Lower leg skin (tissue), 3 donors: Measurements from ENCODE around the gene ZNF528.

Experiments used
- POLR2A ChIP-seq, 2 donors: fragments of 450-650 bp; IDR thresholded peaks; one replicate each; pipeline ENCODE4 v1.6.1; 2016 to 2017; ENCODE audit warnings: antibody characterized with exemption in 2 of 2, mild to moderate bottlenecking in 1 of 2, moderate library complexity in 1 of 2
- TF ChIP-seq, protein P1 (sequence below), 3 donors: fragments of 450-650 bp; IDR thresholded peaks; one replicate each; pipeline ENCODE4 v1.5.1; 2016; ENCODE audit warnings: antibody characterized with exemption in 3 of 3, mild to moderate bottlenecking in 3 of 3, moderate library complexity in 2 of 3

DNA sequence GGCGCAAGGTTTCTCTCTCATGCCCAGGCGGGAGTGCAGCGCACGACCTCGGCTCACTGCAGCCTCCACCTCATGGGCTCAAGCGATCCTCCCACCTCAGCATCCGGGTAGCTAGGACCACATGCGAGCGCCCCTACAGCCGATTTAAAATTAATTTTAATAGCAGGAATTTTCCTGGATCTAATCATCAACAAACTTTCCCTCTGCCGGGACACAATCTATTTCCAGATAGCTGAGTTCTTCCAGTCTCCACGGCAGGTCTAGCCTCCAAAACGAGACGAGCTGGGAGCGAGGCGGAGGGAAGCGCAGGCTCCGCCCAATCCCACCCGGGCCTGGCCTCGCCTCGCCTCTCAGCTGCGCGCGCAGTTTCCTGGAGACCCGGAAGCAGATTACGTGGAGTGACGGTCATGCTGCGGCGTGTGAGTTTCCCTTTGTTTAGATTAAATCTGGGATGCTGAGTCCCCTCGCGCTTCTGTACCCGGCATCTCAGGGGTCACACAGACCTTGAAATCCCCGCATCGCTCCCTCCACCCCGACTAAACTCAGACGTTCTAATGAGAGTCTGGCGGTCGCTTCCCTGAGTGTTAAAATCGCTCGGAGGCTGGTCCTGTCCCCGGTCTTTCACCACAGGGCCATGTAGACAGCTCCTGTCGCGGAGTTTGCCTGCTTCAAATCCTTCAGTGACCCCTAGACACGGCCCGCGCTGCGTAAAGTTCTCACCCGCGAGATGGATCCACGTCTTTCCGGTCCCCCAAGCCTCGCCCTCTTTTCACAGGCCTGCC lies 27.9 kb upstream of the ZNF528 start, which contains the start of gene ZNF880:
- TF ChIP-seq, protein P1, sequence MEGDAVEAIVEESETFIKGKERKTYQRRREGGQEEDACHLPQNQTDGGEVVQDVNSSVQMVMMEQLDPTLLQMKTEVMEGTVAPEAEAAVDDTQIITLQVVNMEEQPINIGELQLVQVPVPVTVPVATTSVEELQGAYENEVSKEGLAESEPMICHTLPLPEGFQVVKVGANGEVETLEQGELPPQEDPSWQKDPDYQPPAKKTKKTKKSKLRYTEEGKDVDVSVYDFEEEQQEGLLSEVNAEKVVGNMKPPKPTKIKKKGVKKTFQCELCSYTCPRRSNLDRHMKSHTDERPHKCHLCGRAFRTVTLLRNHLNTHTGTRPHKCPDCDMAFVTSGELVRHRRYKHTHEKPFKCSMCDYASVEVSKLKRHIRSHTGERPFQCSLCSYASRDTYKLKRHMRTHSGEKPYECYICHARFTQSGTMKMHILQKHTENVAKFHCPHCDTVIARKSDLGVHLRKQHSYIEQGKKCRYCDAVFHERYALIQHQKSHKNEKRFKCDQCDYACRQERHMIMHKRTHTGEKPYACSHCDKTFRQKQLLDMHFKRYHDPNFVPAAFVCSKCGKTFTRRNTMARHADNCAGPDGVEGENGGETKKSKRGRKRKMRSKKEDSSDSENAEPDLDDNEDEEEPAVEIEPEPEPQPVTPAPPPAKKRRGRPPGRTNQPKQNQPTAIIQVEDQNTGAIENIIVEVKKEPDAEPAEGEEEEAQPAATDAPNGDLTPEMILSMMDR (IDR thresholded peaks at IDR 0.05), result no peak
- no peak for TF ChIP-seq POLR2A (IDR thresholded peaks at IDR 0.05)
